ENCODE results near the gene CCDC196.
"Not testable (repeated sequence)": the region's sequence is repeated elsewhere in the genome, so short reads cannot be mapped to it uniquely, and the experiment has no call there.

Gene CCDC196

GRCh38 chr14:66495218-66496098, 9.3 kb downstream of the CCDC196 start:
- peak overlapping the region; percentile 21 for H3K4me3 ChIP-seq (ENCODE audit: low read depth, low read length)
- TF ChIP-seq POLR2A (IDR thresholded peaks at IDR 0.05; ENCODE audit: extremely low read depth, insufficient read length): no peak
- TF ChIP-seq MAX (IDR thresholded peaks at IDR 0.05; ENCODE audit: low read depth, low read length): no peak
- no peak for TF ChIP-seq MYC (IDR thresholded peaks at IDR 0.05; ENCODE audit: low read depth, low read length)
- peak; percentile 53 for TF ChIP-seq CTCF (IDR thresholded peaks at IDR 0.05; ENCODE audit: low read depth, low read length)
- peak; percentile 80 for DNase-seq (ENCODE audit: low read depth)

DNA sequence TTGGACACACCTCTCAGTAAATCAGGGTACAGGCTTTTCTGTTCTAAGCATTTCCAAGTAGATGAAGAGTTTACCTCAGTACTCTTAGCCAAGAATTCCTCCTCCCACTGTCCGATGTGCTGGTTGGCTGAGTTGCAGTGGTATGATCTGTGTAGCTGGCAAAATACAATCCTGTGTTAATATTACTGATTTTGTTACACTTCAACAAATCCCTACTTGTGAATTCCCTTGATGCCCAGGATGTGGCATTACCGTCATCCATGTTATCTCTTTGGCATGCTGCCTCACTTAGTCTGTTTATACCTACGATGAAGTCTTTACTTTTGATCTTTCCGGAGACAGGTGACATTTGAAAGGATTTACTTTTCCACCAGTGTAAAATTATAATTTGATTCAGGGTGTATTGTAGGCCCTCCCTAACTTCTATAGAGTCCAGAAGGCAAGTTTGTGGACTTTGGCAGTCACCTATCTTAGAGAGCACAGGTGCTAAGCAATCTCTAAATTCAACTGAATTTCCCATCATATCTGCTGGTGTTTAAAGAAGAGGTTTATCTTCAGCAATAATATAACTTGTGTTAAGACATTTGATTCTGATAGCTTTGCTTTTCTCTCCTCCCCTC, 10.1 kb downstream of the CCDC196 start:
- no peak for DNase-seq (ENCODE audit: low read depth)
- H3K4me3 ChIP-seq (ENCODE audit: low read depth, low read length): no peak overlapping the region
- TF ChIP-seq MAX (IDR thresholded peaks at IDR 0.05; ENCODE audit: low read depth, low read length) (no peak), CTCF (IDR thresholded peaks at IDR 0.05; ENCODE audit: low read depth, low read length) (no peak)

- DNase-seq (ENCODE audit: low read depth): no peak
- no peak overlapping the region for H3K4me3 ChIP-seq (ENCODE audit: low read depth, low read length)
- TF ChIP-seq CTCF (IDR thresholded peaks at IDR 0.05; ENCODE audit: low read depth, low read length) (no peak), POLR2A (IDR thresholded peaks at IDR 0.05; ENCODE audit: extremely low read depth, insufficient read length) (no peak), MAX (IDR thresholded peaks at IDR 0.05; ENCODE audit: low read depth, low read length) (no peak), MYC (IDR thresholded peaks at IDR 0.05; ENCODE audit: low read depth, low read length) (no peak)
Measured at GRCh38 chr14:66496911-66497310, 10.7 kb downstream of the CCDC196 start.

- no peak for TF ChIP-seq MYC (IDR thresholded peaks at IDR 0.05; ENCODE audit: low read depth, low read length)
- no peak for TF ChIP-seq MAX (IDR thresholded peaks at IDR 0.05; ENCODE audit: low read depth, low read length)
- TF ChIP-seq POLR2A (IDR thresholded peaks at IDR 0.05; ENCODE audit: extremely low read depth, insufficient read length): no peak
- no peak for TF ChIP-seq CTCF (IDR thresholded peaks at IDR 0.05; ENCODE audit: low read depth, low read length)
- DNase-seq (ENCODE audit: low read depth): no peak
- H3K4me3 ChIP-seq (ENCODE audit: low read depth, low read length): no peak overlapping the region
Measured at GRCh38 chr14:66498311-66498710, 12.1 kb downstream of the CCDC196 start.

GRCh38 chr14:66501592-66501991, 15.4 kb downstream of the CCDC196 start:
- TF ChIP-seq MAX (IDR thresholded peaks at IDR 0.05; ENCODE audit: low read depth, low read length) (no peak), CTCF (IDR thresholded peaks at IDR 0.05; ENCODE audit: low read depth, low read length) (no peak)
- no peak for DNase-seq (ENCODE audit: low read depth)
- no peak overlapping the region for H3K4me3 ChIP-seq (ENCODE audit: low read depth, low read length)

DNA sequence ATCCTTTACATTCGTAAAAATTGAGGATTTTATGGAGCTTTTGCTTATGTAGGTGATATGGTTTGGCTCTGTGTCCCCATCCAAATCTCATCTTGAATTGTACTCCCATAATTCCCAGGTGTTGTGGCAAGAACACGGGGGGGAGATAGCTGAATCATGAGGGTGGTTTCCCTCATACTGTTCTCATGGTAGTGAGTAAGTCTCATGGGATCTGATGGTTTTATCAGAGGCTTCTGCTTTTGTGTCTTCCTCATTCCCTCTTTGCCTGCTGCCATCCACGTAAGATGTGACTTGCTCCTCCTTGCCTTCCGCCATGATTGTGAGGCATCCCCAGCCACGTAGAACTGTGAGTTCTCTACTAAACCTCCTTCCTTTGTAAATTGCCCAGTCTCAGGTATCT, 16.7 kb downstream of the CCDC196 start:
- DNase-seq (ENCODE audit: low read depth): peak; percentile 47
- not testable (repeated sequence) for H3K4me3 ChIP-seq (ENCODE audit: low read depth, low read length)

Data from NB4 (cell line).